Stimulated activated CD8-positive, alpha-beta memory T cell treated with anti-CD3 and anti-CD28 coated beads, Interleukin-2, amount 100 ng/mL, for 48 hours (primary cell): ENCODE data around the gene NDRG4.

Experiments
- DNase-seq, 2 donors: peaks; one replicate each; pipeline ENCODE4 v3.0.0-alpha.2; 2020; ENCODE audit warnings: low read depth in 2 of 2

The NDRG4 gene

GRCh38 chr16:58499615-58500351 lies at the start of gene NDRG4:
TSS of gene NDRG4 (plus strand) at chr16:58500143. CDS start at chr16:58500249, 106 bp downstream.
- no peak for DNase-seq

DNA sequence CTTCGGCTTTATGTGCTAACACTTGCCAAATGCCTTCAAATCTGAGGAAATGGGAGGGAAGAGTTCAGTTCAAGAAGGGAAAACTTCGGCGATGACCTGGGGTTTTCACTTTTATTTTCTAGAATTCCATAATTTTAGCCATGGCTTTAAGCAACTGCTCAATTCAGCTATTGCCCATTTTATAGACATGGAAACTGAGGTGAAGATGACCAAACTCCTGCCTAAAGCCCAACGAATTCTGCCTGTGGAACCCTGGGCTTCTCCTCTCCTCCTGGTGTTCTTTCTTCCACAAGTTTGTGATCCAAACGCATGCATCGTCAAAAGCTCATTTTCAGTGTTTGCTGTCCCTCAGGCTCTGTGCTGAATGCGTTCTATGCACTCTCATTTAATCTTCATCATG lies 49.4 kb upstream of the NDRG4 start:
- no peak for DNase-seq

DNA sequence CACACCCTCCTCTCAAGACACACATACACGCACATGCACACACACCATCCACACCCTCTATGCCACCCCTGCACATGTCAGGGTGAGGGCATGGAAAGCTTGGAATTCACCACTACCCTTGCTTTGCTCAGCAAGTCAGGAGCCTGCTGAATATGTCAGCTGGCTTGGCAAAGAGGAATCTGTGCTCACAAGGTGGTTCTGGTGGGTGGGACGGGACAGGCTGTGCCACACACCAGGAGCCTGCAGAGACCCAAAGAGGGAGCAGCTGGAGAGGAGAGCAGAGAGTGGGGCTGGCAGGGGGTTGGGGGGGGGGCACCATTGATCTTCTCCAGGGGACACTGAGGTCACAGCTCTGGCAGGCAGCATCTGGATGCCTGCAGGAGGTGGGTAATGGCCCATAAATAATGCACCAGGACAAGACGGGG lies 48.7 kb upstream of the NDRG4 start:
- DNase-seq = no peak

GRCh38 chr16:58451945-58452401 lies 48.0 kb upstream of the NDRG4 start:
- no peak for DNase-seq

DNA sequence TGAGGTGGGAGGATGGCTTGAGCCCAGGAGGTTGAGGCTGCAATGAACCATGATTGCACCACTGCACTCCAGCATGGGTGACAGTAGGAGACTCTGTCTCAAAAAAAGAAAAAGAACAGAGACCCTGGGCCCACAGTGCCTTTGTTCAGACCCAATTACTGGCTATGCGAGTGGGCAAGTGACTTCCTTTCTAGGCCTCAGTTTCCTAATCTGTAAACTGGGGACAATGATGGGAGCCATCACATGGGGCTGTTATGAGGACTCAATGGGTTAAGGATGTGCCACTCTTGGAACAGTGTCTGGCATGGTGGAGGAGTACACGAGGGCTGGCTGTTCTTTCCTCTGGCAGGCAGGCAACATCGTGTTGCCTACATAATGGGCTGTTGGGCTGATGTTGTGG lies 47.3 kb upstream of the NDRG4 start:
- DNase-seq = no peak

- DNase-seq = no peak
Measured at GRCh38 chr16:58454178-58454577, 45.8 kb upstream of the NDRG4 start.

GRCh38 chr16:58454856-58455255 lies 45.1 kb upstream of the NDRG4 start:
- DNase-seq = no peak

- DNase-seq = no peak
Measured at GRCh38 chr16:58455750-58456149, 44.2 kb upstream of the NDRG4 start.

- DNase-seq = no peak
Measured at GRCh38 chr16:58456193-58456592, 43.8 kb upstream of the NDRG4 start.

DNA sequence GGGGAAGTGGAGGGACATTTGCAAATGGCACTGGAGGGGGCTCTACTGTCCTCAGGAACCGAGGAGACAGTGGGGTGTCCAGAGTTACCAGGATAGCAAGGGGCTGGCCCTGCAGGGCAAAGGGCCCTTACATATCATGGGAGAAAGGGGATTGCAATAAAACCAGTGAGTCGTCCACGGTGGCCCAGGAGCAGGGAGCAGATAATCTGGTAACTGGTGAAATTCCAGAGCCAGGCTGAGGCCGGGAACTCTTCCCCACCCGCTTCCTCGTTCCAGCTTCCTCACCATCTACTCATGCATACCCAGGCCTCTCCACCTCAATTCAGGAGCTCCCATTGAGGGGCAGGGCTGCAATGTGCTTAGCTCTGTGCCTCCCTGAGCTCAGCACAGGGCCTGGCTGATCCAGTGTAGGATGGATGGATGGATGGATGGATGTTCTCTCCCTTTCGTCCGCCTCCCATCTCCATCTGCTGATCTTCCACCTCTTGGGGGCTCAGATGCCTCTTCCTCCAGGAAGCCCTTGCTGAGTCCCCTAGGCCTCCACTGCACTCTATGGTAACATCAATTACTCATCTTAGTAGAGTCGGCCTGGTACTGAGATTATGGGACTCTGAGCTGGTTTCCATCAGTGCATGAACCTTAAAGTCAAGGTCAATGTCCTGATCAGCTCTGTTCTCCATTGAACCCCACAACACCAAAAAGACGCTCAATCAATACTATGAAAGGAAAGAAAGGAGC lies 41.2 kb upstream of the NDRG4 start:
- no peak for DNase-seq

DNA sequence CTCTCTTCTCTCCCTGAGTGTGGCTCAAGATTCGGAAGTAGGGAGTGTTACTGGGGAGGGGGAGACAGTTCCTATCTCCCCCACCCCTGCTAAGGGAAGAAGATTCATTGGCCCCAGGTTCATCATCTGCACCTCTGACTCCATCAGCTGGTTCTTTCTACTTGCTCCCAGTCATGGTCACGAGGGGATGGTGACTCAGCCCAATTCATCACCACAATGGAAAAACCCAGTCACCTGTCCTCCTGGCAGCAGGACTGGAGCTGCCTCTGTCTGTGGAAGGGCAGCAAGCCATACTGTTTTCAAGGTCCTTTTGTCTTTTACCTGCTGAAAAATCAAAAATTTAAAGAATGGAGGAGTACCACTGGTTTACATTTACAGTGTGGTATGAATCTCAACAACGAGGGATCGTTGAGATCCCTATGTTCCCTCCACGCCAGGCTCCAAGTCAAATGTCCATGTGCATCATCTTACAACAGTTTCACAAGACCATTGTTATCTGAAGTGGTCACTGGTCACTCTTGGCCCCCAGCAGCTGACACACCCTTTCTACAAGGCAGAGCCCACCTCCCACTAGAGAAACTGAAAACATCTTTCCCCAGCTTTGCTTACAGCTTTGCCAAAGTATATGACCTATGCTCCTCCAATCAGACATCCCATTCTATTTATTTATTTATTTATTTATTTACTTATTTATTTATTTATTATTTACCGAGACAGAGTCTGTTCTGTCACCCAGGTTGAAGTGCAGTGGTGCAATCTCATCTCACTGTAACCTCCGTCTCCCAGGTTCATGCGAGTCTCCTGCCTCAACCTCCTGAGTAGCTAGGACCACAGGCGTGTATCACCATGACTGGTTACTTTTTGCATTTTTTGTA lies 40.4 kb upstream of the NDRG4 start:
- peak in 1 of 2 donors; percentile 39 for DNase-seq

DNA sequence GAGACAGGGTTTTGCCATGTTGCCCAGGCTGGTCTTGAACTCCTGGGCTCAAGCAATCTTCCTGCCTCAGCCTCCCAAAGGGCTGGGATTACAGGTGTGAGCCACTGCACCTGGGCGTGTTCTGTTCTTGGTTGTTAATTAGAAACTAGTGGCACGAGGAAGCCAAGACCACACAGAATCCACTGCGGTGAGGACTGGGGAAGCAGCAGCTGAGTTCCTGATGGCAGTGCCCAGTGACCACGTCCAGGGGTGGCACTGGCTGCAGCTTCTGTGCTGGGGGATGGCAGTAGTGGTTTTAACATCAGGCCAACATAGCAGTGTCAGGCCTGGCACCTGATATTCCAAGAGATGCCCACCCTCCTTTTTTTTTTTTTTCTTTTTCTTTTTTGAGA lies 39.7 kb upstream of the NDRG4 start:
- DNase-seq = no peak

DNA sequence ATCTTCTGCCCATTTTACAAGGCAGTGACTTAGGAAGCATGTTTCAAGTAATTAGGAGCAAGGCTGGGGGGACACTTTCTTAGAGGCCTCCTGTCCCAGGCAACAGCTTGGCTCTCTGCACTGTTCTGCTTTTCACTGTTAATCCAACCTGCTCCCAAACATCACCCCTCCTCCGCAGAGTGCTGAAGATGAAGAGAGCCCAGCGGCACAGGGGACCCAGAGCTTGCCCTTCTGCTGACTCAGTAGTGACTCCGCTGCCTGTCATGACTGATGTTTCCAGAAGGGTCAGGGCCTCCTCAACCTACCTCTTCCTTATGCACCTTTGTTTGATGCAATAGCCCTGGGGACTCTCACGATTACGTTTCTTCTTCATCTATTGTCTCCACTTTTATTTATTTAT lies 38.9 kb upstream of the NDRG4 start:
- no peak for DNase-seq

GRCh38 chr16:58461640-58462039 lies 38.3 kb upstream of the NDRG4 start:
- no peak for DNase-seq

- DNase-seq = no peak
Measured at GRCh38 chr16:58462089-58462488, 37.9 kb upstream of the NDRG4 start.

- no peak for DNase-seq
Measured at GRCh38 chr16:58462499-58462996, 37.4 kb upstream of the NDRG4 start.

DNA sequence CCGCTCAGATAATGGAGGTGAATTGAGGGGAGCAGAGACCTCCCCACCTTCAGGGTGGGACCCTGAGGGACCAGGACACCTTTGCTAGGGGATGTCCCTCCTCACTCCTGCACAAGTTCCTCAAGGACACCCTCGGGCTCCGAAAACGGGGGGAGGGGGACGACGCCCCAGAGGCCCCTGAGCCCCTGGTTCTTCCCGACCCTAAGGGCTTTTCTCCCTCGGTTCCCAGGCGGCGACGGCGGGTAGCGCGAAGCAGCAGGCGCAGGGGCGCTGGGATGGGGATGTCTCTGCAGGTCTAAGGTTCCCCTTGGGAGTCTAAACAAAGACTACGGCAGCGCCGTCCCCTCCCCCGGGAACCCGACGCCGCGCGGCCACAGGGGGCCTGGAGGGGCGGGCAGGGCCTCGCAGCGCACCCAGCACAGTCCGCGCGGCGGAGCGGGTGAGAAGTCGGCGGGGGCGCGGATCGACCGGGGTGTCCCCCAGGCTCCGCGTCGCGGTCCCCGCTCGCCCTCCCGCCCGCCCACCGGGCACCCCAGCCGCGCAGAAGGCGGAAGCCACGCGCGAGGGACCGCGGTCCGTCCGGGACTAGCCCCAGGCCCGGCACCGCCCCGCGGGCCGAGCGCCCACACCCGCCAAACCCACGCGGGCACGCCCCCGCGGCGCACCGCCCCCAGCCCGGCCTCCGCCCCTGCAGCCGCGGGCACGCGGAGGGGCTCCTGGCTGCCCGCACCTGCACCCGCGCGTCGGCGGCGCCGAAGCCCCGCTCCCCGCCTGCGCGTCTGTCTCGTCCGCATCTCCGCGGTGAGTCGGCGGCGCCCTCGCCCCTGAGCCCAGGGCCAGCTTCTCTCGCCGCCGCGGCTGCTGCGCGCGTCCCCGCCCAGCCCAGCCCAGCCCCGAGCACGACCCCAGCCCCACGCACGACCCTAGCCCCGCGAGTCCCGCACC lies 36.7 kb upstream of the NDRG4 start:
- DNase-seq = no peak

DNA sequence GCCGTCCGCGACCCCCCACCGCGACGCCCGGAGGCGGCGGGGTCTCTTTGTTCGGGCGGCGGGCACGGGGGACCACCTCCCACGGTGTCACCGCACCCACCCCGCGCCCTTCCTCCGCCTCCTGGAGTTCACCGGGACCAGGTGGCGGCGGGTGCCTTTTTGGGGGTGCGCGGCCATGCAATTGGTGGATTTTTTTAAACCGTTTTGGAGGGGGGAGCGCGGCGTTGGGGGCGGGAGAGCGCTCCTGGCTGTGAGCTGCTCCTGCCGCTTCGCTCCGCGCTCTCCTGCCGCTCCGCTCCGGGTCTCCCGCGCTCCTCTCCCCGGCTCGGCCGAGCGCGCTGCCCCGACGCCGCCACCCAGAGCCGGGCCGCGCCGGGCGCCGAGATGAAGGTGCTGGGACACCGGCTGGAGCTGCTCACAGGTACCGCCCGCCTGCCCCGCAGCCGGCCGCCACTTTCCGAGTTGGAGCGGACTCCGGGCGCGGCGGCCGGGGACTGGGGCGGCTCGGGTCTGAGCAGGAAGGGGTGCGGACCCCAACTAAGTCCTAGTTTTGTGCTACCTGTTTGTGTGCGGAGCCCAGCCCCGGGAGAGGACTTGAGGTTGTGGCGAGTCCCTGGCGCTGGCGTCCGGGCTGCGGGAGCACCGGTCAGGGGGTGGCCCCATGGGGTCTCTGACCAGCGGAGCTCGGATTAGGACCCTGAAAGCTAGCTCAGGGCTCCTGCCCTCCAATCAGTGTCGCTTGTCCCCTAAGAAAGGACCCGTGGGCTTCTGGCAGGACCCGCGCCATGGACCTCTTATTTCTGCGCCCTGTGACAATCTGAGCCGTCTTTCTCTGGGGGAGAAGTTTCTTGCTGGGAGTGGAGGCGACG lies 35.7 kb upstream of the NDRG4 start:
- DNase-seq = no peak

- DNase-seq = no peak
Measured at GRCh38 chr16:58464916-58465731, 34.8 kb upstream of the NDRG4 start.
